ACC112 (cell line): ENCODE measurements around the gene CPXM1.

ENCODE experiments used
- H2AFZ ChIP-seq: fragments of 200-600 bp; sonication (generic); one replicate; pipeline ENCODE4 v1.6.0; 2017; ENCODE audit warnings: antibody characterized with exemption, low read length; ENCODE audit not compliant: unreplicated experiment
- H3K27ac ChIP-seq: fragments of 200-600 bp; sonication (generic); 2 replicates; pipeline ENCODE4 v1.5.1; 2014; ENCODE audit warnings: low read depth, mild to moderate bottlenecking, antibody characterized with exemption, low read length, moderate library complexity
- H3K27me3 ChIP-seq: fragments of 200-600 bp; sonication (generic); 2 replicates; pipeline ENCODE4 v1.6.1; 2014; ENCODE audit warnings: mild to moderate bottlenecking, antibody characterized with exemption, low read length, moderate library complexity, mixed read lengths; ENCODE audit not compliant: insufficient read depth
- H3K36me3 ChIP-seq: fragments of 200-600 bp; sonication (generic); 2 replicates; pipeline ENCODE4 v1.6.1; 2016; ENCODE audit warnings: mild to moderate bottlenecking, antibody characterized with exemption, low read length, moderate library complexity, mixed read lengths; ENCODE audit not compliant: insufficient read depth
- H3K4me1 ChIP-seq: fragments of 200-600 bp; sonication (generic); one replicate; pipeline ENCODE4 v1.6.1; 2016; ENCODE audit warnings: low read length, mixed read lengths; ENCODE audit not compliant: insufficient read depth, unreplicated experiment, control insufficient read depth
- H3K4me3 ChIP-seq: fragments of 200-600 bp; sonication (generic); 2 replicates; pipeline ENCODE4 v1.5.1; 2014; ENCODE audit warnings: mild to moderate bottlenecking, low read depth, low read length
- H3K79me2 ChIP-seq: fragments of 200-600 bp; sonication (generic); one replicate; pipeline ENCODE4 v1.6.0; 2016; ENCODE audit warnings: low read length; ENCODE audit not compliant: control insufficient read depth, unreplicated experiment, insufficient read depth

Gene CPXM1

GRCh38 chr20:2822073-2822472 is 21.6 kb upstream of the CPXM1 start:
- H3K4me1 ChIP-seq: peaks cover 16% of the 10 kb centered on the region
- H3K4me3 ChIP-seq: peak overlapping the region; percentile 59
- no peaks in the 10 kb centered on the region for H3K36me3 ChIP-seq
- no peak overlapping the region for H2AFZ ChIP-seq
- peaks cover under 1% of the 10 kb centered on the region; the same call in 1 of the 2 replicates for H3K27me3 ChIP-seq
- no peaks in the 10 kb centered on the region for H3K79me2 ChIP-seq
- no peak overlapping the region for H3K27ac ChIP-seq

- Histone ChIP-seq H3K79me2 (no peaks in the 10 kb centered on the region), H3K27ac (no peak overlapping the region), H3K4me3 (no peak overlapping the region), H3K36me3 (no peaks in the 10 kb centered on the region), H3K4me1 (peaks cover 19% of the 10 kb centered on the region), H3K27me3 (no peaks in the 10 kb centered on the region; the same call in 1 of the 2 replicates), H2AFZ (no peak overlapping the region)
Observed at GRCh38 chr20:2820896-2821869, 20.8 kb upstream of the CPXM1 start.

DNA sequence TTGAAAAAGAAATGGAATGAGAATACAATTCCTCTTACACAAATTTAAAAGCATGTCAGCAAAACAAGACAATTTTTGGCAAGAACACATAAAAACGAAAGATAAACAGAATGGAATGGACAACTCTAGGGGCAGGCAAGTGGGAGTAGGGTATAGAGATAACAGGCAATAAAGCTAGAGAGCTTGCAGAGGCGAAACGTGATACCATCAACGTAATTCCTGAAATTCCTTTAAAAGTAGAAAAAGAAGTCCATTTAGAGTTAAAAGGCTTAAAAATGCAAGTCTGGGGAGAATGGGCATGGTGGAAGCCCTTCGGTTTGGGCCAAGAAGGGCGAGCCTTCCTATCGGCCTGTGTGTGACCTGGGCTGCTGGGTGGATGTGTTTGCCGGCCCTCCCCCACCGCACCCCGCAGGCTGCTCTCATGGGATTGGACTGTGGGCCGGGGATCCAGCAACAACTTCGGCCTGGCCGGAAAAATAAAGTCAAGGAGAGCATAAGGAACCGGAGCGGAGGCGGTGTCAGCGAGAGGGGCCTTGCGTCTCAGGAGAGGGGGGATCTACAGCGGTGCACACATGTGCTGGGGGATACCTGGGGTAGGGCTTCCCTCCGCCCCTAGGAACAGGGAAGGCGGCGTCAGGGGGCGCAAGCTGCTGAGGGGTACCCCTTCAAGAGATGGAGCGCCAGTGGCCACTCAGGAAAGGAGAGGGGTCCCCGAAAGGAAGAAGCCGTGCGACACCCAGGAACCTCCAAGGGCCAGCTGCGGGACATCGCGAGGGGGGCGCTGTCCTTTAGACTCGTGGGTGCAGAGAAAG is 19.9 kb upstream of the CPXM1 start:
- H3K4me1 ChIP-seq: peaks cover 26% of the 10 kb centered on the region
- peak overlapping the region; percentile 61 for H2AFZ ChIP-seq
- no peaks in the 10 kb centered on the region for H3K79me2 ChIP-seq
- no peaks in the 10 kb centered on the region for H3K36me3 ChIP-seq
- H3K27me3 ChIP-seq: no peaks in the 10 kb centered on the region
- 0 out of 2 replicates have a peak overlapping the region, but pooled peaks have one; percentile 0 for H3K27ac ChIP-seq
- peak overlapping the region; percentile 2 for H3K4me3 ChIP-seq

- H3K4me1 ChIP-seq: peaks cover 44% of the 10 kb centered on the region
- no peak overlapping the region for H2AFZ ChIP-seq
- no peaks in the 10 kb centered on the region for H3K27me3 ChIP-seq
- H3K4me3 ChIP-seq: no peak overlapping the region
- H3K79me2 ChIP-seq: no peaks in the 10 kb centered on the region
- no peaks in the 10 kb centered on the region for H3K36me3 ChIP-seq
- no peak overlapping the region for H3K27ac ChIP-seq
Observed at GRCh38 chr20:2817891-2818595, 17.6 kb upstream of the CPXM1 start.

DNA sequence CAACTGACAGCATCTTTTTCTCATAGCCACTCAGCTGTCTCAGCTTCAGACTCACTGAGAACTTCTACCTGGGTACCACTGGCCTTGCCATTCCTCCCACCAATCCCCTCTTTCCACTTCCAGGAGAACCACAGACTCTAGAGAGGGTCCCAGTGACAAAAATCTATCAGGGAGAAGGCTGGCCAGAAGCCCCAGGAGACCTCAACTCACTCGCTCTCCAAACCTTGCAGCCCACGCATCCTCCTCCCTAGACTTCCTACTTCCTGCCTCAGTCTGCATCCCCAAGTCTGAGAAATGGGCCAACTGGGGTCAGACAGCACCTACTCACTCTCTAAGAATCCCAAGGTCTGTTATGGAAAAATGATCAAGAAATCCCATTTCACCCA is 16.9 kb upstream of the CPXM1 start:
- no peaks in the 10 kb centered on the region for H3K79me2 ChIP-seq
- no peaks in the 10 kb centered on the region for H3K36me3 ChIP-seq
- no peak overlapping the region for H2AFZ ChIP-seq
- H3K27me3 ChIP-seq: no peaks in the 10 kb centered on the region
- peaks cover 44% of the 10 kb centered on the region for H3K4me1 ChIP-seq
- H3K27ac ChIP-seq: no peak overlapping the region
- H3K4me3 ChIP-seq: no peak overlapping the region

DNA sequence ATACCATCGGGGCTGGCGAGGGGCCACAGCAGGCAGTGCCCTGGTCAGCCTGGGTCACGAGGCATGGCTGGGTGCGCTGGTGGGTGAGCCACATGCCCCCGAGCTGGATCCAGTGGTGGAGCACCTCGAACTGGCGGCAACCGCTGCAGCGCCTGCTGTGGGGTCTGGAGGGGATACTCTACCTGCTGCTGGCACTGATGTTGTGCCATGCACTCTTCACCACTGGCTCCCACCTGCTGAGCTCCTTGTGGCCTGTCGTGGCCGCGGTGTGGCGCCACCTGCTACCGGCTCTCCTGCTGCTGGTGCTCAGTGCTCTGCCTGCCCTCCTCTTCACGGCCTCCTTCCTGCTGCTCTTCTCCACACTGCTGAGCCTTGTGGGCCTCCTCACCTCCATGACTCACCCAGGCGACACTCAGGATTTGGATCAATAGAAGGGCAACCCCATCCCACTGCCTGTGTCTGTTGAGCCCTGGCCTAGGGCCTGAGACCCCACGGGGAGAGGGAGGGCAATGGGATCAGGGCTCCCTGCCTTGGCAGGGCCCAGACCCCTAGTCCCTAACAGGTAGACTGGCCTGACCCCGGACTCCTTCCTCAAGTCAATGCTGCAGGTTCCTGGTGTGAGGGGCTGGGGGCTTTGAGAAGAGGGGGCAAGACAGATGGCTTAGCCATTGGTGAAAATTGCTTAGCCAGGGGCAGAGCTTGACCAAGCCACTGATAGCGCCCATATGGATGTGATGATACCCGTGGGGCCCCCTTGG is 16.3 kb upstream of the CPXM1 start:
- no peak overlapping the region for H2AFZ ChIP-seq
- H3K36me3 ChIP-seq: no peaks in the 10 kb centered on the region
- H3K79me2 ChIP-seq: no peaks in the 10 kb centered on the region
- H3K4me3 ChIP-seq: no peak overlapping the region
- no peak overlapping the region for H3K27ac ChIP-seq
- peaks cover 41% of the 10 kb centered on the region for H3K4me1 ChIP-seq
- H3K27me3 ChIP-seq: no peaks in the 10 kb centered on the region

GRCh38 chr20:2816030-2816582 is 15.7 kb upstream of the CPXM1 start, which contains the start of gene TMEM239:
Gene TMEM239, plus strand, starts transcription at chr20:2816364. Its CDS starts 191 bp downstream, at chr20:2816555.
- peak within 1 kb of the TSS; percentile 8; the same call in 1 of the 2 replicates for H3K27ac ChIP-seq
- no peaks in the 10 kb centered on the region for H3K36me3 ChIP-seq
- no peaks in the 10 kb centered on the region for H3K27me3 ChIP-seq
- no peak within 1 kb of the TSS for H2AFZ ChIP-seq
- no peaks in the 10 kb centered on the region for H3K79me2 ChIP-seq
- peaks cover 41% of the 10 kb centered on the region for H3K4me1 ChIP-seq
- H3K4me3 ChIP-seq: no peak within 1 kb of the TSS

- Histone ChIP-seq H3K27me3 (no peaks in the 10 kb centered on the region), H3K4me1 (peaks cover 36% of the 10 kb centered on the region), H3K36me3 (no peaks in the 10 kb centered on the region), H3K79me2 (no peaks in the 10 kb centered on the region), H2AFZ (no peak overlapping the region), H3K27ac (peak overlapping the region; percentile 8; the same call in 1 of the 2 replicates), H3K4me3 (no peak overlapping the region)
Observed at GRCh38 chr20:2815242-2815900, 14.9 kb upstream of the CPXM1 start.

- Histone ChIP-seq H3K27me3 (no peaks in the 10 kb centered on the region), H3K27ac (peak within 1 kb of the TSS; percentile 53; the same call in 1 of the 2 replicates), H2AFZ (no peak within 1 kb of the TSS), H3K4me3 (peak within 1 kb of the TSS; percentile 41; the same call in 1 of the 2 replicates), H3K79me2 (no peaks in the 10 kb centered on the region), H3K4me1 (peaks cover 29% of the 10 kb centered on the region), H3K36me3 (no peaks in the 10 kb centered on the region)
Observed at GRCh38 chr20:2814587-2815051, 14.2 kb upstream of the CPXM1 start, which contains the start of gene C20orf141. Gene C20orf141, plus strand, starts transcription at chr20:2814987. Its CDS starts 198 bp downstream, at chr20:2815185.
